Measurements from ENCODE around the gene LRRC37A3.
"Not testable (repeated sequence)": the region's sequence is repeated elsewhere in the genome, so short reads cannot be mapped to it uniquely, and the experiment has no call there.

Gene LRRC37A3

DNA sequence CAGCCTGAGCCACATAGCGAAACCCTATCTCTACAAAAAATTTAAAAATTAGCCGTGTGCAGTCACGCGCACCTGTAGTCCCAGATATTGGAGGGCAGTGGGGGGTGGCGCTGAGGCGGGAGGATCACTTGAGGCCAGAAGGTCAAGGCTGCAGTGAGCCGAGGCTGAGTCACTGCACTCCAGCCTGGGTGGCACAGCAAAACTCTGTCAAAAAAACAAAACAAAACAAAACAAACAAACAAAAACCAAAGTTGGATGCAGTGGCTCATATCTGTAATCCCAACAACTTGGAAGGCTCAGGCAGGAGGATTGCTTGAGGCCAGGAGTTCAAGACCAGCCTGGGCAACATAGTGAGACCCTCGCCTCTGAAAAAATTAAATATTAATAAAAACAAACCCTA is 75.4 kb downstream of the LRRC37A3 start:
- in situ Hi-C loops (cut with HindIII; ENCODE audit: low pct_ligation_motif_present, low pct_unique_long_range_greater_than_20kb, low sequenced_read_pairs), result not testable (repeated sequence)
- peak; percentile 19 for DNase-seq

DNA sequence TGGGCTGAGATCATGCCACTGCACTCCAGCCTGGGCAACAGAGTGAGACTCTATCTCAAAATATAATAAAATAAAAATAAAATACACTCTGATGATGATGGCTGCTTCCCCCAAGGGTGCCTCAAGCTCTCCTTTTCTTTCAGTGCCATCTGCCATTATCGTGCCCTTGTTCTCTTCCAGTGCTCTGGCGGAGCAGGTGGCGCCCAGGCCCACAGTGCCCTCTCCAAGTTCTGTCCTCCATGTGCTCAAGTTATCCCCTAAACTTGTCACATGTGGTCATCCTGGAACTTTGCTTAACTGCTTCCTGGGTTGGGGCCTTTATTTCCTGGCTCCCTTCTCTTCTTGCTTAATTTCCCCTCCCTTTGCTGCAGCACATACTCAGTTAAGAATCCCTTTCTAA is 76.4 kb downstream of the LRRC37A3 start:
- DNase-seq; in situ Hi-C loops (cut with HindIII; ENCODE audit: low pct_ligation_motif_present, low pct_unique_long_range_greater_than_20kb, low sequenced_read_pairs): not testable (repeated sequence)

DNA sequence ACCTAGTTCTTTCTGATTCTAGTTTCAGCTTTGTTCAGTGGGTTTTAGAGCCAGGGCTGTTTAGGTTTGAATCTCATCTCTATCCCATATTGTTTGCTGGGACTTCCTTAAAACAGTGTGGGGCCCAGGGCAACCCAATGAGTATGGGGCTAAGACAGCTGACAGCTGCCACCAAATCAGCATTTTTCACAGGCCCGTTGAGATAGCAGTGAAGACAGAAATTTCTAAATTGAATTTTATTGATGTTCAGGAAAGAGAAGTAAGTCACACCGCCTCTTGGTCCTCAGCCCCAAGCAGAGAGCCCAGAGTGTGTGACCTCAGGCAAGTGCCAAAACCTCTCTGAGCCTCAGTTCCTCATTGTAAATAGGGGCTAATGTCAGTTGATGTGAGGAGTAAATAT is 78.3 kb downstream of the LRRC37A3 start:
- in situ Hi-C loops (cut with HindIII; ENCODE audit: low pct_ligation_motif_present, low pct_unique_long_range_greater_than_20kb, low sequenced_read_pairs); DNase-seq: not testable (repeated sequence)

DNA sequence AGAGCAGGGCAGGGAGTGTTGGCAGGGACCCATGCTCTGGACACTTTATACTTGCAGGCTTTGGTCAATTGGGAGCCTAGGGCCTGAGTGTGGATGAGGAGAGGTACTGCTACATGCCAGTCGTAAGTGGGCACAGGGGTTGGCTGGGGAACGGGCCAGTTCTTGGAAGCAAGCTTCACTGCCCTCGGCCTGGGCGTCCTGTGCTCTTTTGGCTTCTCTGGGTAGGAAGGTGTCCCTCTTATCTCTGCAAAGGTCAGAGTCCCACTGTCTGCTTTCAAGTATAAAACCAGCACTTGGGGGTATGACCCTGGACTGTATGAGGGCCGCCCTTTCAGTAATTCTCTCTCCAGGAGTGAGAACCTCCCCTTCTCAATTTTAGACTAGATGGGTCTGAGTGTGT is 80.8 kb downstream of the LRRC37A3 start:
- DNase-seq; in situ Hi-C loops (cut with HindIII; ENCODE audit: low pct_ligation_motif_present, low pct_unique_long_range_greater_than_20kb, low sequenced_read_pairs): not testable (repeated sequence)

DNA sequence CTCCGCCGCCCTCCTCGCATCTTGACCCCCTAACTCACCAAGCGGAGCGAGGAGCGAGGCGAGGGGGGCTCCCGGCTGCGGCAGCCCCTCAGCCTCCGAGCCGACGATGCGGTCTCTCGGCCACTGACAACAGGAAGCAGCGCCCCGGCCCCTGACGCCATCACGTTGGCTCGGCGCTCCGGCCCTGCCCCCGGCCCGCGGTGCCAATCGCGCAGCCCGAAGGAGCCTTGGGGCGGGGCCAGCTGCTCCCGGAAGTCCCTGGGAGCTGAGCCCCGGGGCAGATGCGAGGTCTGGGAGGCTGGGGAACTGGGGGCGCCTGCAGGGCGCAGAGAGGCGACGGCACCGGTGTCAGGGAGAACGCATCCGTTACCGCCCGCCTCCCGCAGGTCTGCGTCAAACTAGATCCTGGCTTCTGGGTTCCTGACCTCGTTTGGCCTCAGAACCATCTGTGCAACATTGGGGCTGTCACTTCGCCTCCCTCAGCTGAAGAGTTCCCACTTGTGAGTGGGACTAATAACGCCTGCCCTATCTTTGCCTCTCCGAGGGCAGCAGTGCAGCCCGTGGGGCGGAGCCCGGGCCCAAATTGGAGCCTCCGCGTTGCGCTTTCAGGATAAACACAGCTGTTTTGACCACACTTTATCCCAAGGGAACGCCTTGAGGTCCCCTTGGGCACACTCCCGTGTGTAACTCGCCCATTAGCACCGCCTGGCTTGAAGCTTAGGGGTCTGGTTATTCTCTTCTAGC is 82.1 kb downstream of the LRRC37A3 start:
- peak; percentile 82 for DNase-seq
- in situ Hi-C loops (cut with HindIII; ENCODE audit: low pct_ligation_motif_present, low pct_unique_long_range_greater_than_20kb, low sequenced_read_pairs), result not testable (repeated sequence)

DNA sequence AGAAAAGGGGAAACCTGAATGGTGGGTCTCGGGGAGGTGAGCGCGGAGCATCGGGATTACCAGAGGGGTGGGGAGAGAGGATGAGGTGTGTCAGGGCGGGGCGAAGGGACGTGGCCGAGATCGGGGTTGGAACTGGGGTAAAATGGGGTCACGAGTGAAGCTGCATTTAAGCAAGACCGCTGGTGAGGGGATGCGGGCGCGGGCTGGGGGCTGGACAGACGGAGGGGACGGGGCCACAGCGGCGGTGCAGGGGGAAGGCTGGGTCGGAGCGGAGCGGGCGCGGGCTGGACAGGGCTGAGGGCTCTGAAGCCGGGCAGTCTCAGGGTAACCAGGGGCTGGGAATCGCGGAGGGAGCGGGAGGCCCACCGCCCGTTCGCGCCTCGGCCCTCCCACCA is 82.7 kb downstream of the LRRC37A3 start:
- peak; percentile 8 for DNase-seq
- in situ Hi-C loops (cut with HindIII; ENCODE audit: low pct_ligation_motif_present, low pct_unique_long_range_greater_than_20kb, low sequenced_read_pairs), result not testable (repeated sequence)

DNA sequence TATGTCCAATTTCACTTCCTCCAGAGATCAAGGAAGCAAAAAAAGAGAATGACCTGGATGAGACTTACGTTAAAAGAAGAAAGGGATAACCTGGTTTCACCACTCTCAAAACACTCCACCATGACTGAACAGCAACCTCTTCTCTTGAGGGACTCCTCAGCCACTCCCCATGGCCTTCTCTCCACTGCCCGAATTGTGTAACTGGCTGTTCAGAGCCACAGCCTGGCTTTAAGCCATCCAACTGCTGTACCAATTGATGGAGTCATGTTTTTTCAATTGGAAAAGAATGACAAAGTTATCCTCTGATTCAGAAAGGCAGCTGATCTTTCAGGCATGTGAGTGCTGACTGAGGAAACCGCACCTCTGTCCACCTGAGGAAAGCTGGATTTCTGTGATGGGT is 85.2 kb downstream of the LRRC37A3 start:
- in situ Hi-C loops (cut with HindIII; ENCODE audit: low pct_ligation_motif_present, low pct_unique_long_range_greater_than_20kb, low sequenced_read_pairs); DNase-seq: not testable (repeated sequence)

DNA sequence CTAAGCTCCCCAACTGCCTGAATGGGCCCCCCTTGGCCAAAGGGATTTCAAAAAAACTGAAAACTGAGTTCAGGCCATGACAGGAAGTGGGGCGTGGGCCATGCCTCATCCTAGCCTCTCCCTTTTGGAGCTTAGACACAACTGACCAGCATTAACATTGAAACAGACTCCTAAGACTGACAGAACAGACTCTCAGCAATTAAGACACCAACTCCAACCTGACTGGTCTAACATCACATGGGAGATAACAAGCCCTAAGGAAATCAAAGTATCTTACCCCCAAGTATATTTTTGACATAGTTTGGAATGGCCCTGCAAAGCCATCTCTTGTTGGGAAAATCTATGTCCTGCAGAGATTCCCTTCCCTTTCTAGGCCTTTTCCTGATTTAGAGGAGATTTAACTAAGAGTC is 88.6 kb downstream of the LRRC37A3 start:
- DNase-seq; in situ Hi-C loops (cut with HindIII; ENCODE audit: low pct_ligation_motif_present, low pct_unique_long_range_greater_than_20kb, low sequenced_read_pairs): not testable (repeated sequence)

DNA sequence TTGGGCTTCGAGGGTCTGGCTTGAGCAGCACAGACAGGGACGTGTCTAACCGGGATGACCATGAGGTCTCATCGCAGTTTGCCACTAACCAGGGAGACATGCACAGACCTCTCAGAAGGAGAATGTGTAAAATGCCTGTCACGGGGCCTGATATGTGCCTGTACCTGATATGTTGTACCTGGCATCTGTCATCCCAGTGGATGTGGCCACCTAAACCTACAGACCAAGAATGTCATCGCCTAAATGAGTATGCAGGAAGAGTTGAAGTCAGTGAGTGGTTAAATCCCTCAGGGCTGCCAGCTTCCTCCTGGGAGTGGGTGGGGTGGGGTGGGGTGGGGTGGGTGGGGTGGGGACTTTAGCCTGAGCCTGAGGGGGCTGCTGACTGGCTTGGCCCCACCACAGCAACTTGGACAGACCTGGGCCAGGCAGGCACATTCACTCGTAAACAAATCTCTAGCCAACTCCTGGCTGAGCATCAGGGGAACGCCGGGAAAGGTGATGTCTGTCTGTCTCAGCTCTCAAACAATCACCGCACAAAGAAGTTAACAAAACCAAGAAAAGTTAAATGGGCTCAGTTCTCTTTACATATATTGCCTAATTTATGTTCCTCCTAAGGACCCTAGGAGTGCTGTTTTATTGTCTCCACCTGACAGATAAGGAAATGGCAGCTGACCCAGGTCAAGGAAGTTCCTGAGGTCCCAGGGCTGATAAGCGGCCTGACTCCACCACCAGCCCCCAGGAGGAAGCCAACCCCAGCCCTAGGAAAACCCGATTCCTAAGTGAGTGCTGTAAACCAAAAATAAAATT is 89.3 kb downstream of the LRRC37A3 start:
- DNase-seq; in situ Hi-C loops (cut with HindIII; ENCODE audit: low pct_ligation_motif_present, low pct_unique_long_range_greater_than_20kb, low sequenced_read_pairs): not testable (repeated sequence)

DNA sequence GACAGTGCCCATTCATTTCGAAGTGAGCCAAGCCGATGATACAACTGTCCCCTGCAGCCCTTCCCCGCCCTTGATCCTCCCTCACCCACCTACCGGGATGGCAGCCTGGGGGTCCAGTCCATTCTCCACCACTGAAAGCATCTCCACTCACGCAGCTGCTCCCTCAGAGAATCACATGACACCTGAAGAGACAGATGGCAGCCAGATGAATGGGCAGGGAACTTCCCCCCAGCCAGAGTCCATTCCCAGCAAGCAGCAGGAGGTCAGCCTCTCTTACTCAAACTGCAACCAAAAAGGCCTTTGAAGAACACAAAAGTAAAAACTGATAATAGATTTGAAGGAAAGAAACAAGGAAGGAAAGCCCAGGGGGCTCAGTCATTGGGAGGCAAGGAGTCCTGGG is 90.2 kb downstream of the LRRC37A3 start:
- in situ Hi-C loops (cut with HindIII; ENCODE audit: low pct_ligation_motif_present, low pct_unique_long_range_greater_than_20kb, low sequenced_read_pairs); DNase-seq: not testable (repeated sequence)

DNA sequence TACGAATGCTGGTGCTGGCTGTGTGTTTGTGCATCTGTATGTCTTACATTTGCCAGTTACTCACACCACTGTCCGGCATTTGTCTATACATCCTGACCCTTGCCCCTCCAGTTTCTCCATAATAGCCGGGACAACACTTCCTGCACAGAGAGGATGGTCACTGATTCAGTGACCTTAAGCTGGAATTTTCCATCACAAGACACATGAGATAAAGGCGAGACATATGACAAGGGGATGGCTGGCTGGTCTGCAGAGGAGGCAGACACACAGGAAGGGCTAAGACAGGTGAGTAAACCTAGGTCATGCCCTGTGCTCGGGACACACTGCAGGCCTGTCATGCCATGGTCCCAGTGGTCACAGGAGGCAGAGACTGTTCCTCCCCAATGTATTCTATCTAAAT is 100.4 kb downstream of the LRRC37A3 start:
- in situ Hi-C loops (cut with HindIII; ENCODE audit: low pct_ligation_motif_present, low pct_unique_long_range_greater_than_20kb, low sequenced_read_pairs); DNase-seq: not testable (repeated sequence)

DNA sequence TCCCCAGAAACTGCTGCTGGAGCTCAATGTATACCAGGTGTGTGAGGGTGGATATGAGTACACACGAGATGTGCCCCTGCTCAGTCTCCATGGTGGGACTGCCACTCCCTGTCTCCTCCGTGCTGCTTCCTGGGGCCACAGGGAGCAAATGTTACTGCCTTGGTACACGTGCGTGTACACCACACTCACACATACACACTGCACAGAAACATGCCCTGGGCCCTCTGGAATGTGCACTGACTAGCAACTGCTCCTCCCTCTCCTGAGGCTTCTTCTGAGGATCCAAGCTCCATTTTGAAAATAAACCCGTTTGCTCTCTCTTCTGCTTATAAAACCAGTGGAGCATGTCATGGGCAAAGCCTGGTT is 103.5 kb downstream of the LRRC37A3 start:
- in situ Hi-C loops (cut with HindIII; ENCODE audit: low pct_ligation_motif_present, low pct_unique_long_range_greater_than_20kb, low sequenced_read_pairs); DNase-seq: not testable (repeated sequence)

DNA sequence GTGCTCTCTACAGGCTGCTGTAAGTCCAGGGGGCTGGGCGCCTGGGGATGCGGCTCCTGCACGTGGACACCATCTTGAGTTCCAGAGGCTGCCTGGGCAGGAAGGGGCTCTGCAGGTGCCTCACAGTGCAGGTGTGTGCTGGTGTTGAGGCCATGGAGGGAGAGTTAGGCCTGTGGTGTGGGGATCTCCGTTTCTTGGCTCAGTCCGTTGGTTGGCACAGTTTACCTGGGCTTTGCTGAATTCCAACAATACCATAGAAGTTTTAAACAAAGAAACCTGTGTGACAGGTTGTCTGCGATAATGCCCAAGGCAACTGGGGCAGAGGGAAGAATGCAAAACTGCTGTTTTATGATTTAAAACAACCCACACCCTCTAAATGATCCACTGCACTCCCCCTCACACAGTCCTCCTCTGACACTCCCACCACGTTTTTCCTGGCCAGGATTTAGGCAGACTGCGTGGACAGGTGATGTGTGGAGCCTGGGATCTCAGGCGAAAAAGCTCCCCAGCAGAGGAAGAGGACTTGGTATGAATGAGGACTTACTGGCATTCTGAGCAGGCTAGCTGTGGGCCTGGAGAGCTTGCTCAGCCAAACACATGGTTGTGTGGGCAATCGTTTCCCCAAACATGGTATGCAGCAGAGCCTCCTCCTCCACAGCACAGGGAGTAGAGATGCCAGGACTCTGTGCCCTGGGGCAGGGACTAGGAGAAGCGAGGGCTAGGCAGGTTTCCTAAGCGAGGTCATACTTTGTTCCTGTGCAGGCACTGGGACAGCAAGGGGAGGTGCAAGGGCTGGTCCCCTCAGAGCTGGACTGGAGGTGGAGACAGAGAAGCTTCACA is 104.1 kb downstream of the LRRC37A3 start:
- in situ Hi-C loops (cut with HindIII; ENCODE audit: low pct_ligation_motif_present, low pct_unique_long_range_greater_than_20kb, low sequenced_read_pairs); DNase-seq: not testable (repeated sequence)

DNA sequence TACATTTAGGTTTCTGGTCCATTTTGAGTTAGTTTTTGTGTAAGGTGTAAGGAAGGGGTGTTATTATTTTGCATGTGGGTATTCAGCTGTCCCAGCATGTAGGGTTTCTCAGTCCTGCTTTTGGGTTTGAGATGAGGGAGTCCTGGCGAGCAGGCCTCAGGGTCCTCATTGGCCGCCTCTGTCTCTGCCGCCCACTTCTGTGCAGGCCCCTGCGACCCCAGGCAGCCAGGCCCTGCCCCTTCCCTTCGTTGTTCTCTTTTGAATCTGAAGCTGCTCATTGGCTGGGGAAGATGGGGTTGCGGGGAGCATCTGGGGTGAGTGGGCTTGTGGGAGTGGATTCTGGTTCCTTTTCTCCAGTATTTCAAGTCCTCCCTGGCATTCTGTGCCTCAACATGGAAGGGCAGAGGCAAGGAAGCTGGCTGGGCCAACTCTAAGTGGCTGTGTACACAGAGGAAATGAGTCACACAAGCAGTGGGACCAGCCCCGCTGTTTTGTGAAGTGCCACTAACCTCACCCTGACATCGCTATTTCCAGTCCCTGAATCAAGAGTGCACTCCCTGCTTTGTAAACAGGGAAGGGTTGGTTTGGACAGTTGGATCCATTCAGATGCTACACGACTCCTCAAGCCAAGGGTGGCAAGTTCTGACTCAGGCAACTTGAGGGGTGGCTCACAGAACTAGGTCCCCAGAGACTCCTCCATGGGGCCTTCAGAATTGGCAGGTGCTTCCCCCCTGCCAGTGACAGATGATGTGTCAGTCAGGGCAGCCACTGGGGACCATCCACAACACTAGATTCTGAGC is 110.9 kb downstream of the LRRC37A3 start:
- DNase-seq, result peak; percentile 67
- in situ Hi-C loops (cut with HindIII; ENCODE audit: low pct_ligation_motif_present, low pct_unique_long_range_greater_than_20kb, low sequenced_read_pairs), result not testable (repeated sequence)

All from ACHN (cell line).